Measurements from ENCODE around the gene BOLA1.

The BOLA1 gene

DNA sequence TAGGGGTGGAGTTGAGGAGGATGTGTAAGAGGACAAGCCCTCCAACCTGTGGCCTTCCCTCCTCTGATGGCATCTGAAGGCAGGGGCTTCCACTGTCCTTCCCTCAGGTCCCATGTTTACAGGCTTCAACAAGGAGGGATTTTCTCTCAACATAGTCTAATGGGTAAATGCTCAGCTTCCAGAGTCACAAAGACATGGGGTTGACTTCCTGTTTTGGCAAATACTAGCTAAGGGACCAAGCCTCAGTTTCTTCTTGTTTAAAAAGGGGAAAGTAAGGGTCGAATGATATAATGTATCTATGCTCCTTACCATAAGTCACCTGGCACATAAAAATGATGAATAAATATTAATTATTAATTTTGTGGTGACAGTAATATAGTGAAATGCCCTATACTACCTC, 15.2 kb downstream of the BOLA1 start:
- no peak for TF ChIP-seq GLIS3 (CRISPR knock-in tag; IDR thresholded peaks at IDR 0.05)
- no peak for TF ChIP-seq POU6F1 (CRISPR knock-in tag; IDR thresholded peaks at IDR 0.05; ENCODE audit: borderline replicate concordance, low read depth)
- TF ChIP-seq RARB (CRISPR knock-in tag; IDR thresholded peaks at IDR 0.05) = no peak
- TF ChIP-seq ARNTL (CRISPR knock-in tag; IDR thresholded peaks at IDR 0.05; ENCODE audit: borderline replicate concordance, low read depth) = no peak
- no peak for TF ChIP-seq ZNF70 (CRISPR knock-in tag; IDR thresholded peaks at IDR 0.05)
- no peak for TF ChIP-seq CSDC2 (CRISPR knock-in tag; IDR thresholded peaks at IDR 0.05)
- TF ChIP-seq BACH2 (CRISPR knock-in tag; IDR thresholded peaks at IDR 0.05; ENCODE audit: borderline replicate concordance) = no peak
- TF ChIP-seq PATZ1 (CRISPR knock-in tag; IDR thresholded peaks at IDR 0.05; ENCODE audit: borderline replicate concordance) = no peak
- no peak for TF ChIP-seq ZFP3 (CRISPR knock-in tag; IDR thresholded peaks at IDR 0.05)
- no peak for TF ChIP-seq ZFP30 (CRISPR knock-in tag; IDR thresholded peaks at IDR 0.05)
- TF ChIP-seq, protein P1, sequence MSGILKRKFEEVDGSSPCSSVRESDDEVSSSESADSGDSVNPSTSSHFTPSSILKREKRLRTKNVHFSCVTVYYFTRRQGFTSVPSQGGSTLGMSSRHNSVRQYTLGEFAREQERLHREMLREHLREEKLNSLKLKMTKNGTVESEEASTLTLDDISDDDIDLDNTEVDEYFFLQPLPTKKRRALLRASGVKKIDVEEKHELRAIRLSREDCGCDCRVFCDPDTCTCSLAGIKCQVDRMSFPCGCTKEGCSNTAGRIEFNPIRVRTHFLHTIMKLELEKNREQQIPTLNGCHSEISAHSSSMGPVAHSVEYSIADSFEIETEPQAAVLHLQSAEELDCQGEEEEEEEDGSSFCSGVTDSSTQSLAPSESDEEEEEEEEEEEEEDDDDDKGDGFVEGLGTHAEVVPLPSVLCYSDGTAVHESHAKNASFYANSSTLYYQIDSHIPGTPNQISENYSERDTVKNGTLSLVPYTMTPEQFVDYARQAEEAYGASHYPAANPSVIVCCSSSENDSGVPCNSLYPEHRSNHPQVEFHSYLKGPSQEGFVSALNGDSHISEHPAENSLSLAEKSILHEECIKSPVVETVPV (CRISPR knock-in tag; IDR thresholded peaks at IDR 0.05) = no peak
- TF ChIP-seq, protein P2, sequence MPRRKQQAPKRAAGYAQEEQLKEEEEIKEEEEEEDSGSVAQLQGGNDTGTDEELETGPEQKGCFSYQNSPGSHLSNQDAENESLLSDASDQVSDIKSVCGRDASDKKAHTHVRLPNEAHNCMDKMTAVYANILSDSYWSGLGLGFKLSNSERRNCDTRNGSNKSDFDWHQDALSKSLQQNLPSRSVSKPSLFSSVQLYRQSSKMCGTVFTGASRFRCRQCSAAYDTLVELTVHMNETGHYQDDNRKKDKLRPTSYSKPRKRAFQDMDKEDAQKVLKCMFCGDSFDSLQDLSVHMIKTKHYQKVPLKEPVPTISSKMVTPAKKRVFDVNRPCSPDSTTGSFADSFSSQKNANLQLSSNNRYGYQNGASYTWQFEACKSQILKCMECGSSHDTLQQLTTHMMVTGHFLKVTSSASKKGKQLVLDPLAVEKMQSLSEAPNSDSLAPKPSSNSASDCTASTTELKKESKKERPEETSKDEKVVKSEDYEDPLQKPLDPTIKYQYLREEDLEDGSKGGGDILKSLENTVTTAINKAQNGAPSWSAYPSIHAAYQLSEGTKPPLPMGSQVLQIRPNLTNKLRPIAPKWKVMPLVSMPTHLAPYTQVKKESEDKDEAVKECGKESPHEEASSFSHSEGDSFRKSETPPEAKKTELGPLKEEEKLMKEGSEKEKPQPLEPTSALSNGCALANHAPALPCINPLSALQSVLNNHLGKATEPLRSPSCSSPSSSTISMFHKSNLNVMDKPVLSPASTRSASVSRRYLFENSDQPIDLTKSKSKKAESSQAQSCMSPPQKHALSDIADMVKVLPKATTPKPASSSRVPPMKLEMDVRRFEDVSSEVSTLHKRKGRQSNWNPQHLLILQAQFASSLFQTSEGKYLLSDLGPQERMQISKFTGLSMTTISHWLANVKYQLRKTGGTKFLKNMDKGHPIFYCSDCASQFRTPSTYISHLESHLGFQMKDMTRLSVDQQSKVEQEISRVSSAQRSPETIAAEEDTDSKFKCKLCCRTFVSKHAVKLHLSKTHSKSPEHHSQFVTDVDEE (CRISPR knock-in tag; IDR thresholded peaks at IDR 0.05) = no peak
- TF ChIP-seq ESRRG (CRISPR knock-in tag; IDR thresholded peaks at IDR 0.05) = no peak
- no peak for ATAC-seq

DNA sequence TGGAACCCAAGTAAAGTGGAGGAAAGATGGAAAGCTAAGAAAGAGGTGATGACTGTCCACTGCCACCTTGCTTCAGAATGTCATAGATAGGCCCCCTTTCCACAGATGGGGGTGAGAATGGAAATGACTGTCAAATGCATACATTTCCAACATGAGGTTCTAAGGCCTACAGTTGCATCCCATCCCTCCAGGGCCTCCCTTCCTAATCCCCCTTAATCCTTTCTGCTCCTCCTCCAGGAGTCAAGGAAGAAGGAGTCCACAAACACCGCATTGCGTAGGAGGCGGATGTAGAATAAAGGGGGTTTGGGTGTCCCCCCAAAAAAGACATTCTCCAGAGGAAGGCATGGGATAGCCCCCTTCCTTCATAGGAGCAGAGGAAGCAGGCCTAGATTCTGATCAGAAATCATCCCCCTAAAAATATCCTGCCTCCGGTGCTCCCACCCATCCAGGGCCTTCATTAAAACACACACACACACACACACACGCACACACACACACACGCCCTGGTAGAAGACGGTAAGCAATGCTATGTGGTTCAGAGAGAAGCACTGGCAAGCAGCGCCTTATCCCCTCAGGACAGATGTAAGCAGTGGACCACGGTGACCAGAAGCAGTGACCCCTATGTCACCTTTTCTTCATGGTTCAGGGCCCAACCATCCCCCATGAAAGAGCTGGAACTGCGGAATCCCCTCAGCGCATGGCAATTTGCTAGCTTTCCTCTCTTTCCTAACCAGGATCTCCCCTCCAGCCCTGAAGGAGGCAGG, 16.2 kb downstream of the BOLA1 start:
- no peak for ATAC-seq
- no peak for TF ChIP-seq ZFP3 (CRISPR knock-in tag; IDR thresholded peaks at IDR 0.05)
- no peak for TF ChIP-seq TOX (CRISPR knock-in tag; IDR thresholded peaks at IDR 0.05; ENCODE audit: borderline replicate concordance)
- no peak for TF ChIP-seq ISL1 (CRISPR knock-in tag; IDR thresholded peaks at IDR 0.05)
- no peak for TF ChIP-seq TCF4 (CRISPR knock-in tag; IDR thresholded peaks at IDR 0.05; ENCODE audit: borderline replicate concordance)
- TF ChIP-seq, protein P1 (CRISPR knock-in tag; IDR thresholded peaks at IDR 0.05) = no peak
- no peak for TF ChIP-seq ARNTL (CRISPR knock-in tag; IDR thresholded peaks at IDR 0.05; ENCODE audit: borderline replicate concordance, low read depth)
- TF ChIP-seq, protein P2 (CRISPR knock-in tag; IDR thresholded peaks at IDR 0.05) = no peak
- TF ChIP-seq RARB (CRISPR knock-in tag; IDR thresholded peaks at IDR 0.05) = no peak
- no peak for TF ChIP-seq ZC3H10 (CRISPR knock-in tag; IDR thresholded peaks at IDR 0.05)
- no peak for TF ChIP-seq PPARA (CRISPR knock-in tag; IDR thresholded peaks at IDR 0.05; ENCODE audit: borderline replicate concordance)
- no peak for TF ChIP-seq ZFP30 (CRISPR knock-in tag; IDR thresholded peaks at IDR 0.05)
- TF ChIP-seq CSDC2 (CRISPR knock-in tag; IDR thresholded peaks at IDR 0.05) = no peak
- TF ChIP-seq PATZ1 (CRISPR knock-in tag; IDR thresholded peaks at IDR 0.05; ENCODE audit: borderline replicate concordance) = no peak

Data from SK-N-SH treated with all-trans-retinoic acid at 6 μM for 48 hours (cell line).